GM18867 (cell line): ENCODE measurements around the gene CCDC12.
A peak's percentile ranks its signal among the peaks of the same experiment; 100 is the strongest.

ENCODE experiments used
- ATAC-seq: cut with Tn5 transposase; IDR thresholded peaks from one replicate; pipeline ENCODE4 v1.9.1; 2021; ENCODE audit warnings: mild to moderate bottlenecking, moderate library complexity; ENCODE audit not compliant: unreplicated experiment

Gene CCDC12

GRCh38 chr3:46997453-46998091, 21.0 kb upstream of the CCDC12 start:
- ATAC-seq: no peak

- no peak for ATAC-seq
These were observed 20.3 kb upstream of the CCDC12 start for GRCh38 chr3:46996689-46997452.

- ATAC-seq: no peak
These were observed 19.5 kb upstream of the CCDC12 start for GRCh38 chr3:46995901-46996562.

GRCh38 chr3:46994801-46995731, 18.5 kb upstream of the CCDC12 start:
- ATAC-seq: no peak

- no peak for ATAC-seq
These were observed 17.4 kb upstream of the CCDC12 start for GRCh38 chr3:46993986-46994385.

GRCh38 chr3:46993292-46993691, 16.7 kb upstream of the CCDC12 start:
- ATAC-seq: no peak

GRCh38 chr3:46992231-46992630, 15.7 kb upstream of the CCDC12 start:
- no peak for ATAC-seq

GRCh38 chr3:46991406-46992165, 15.0 kb upstream of the CCDC12 start:
- ATAC-seq: no peak

- ATAC-seq: peak; percentile 25
These were observed 14.2 kb upstream of the CCDC12 start for GRCh38 chr3:46990573-46991374.

GRCh38 chr3:46989146-46989810, 12.7 kb upstream of the CCDC12 start:
- ATAC-seq: no peak

- ATAC-seq: no peak
These were observed 12.1 kb upstream of the CCDC12 start for GRCh38 chr3:46988616-46989015.

- ATAC-seq: peak; percentile 76
These were observed 11.3 kb upstream of the CCDC12 start for GRCh38 chr3:46987743-46988401.

- ATAC-seq: no peak
These were observed 10.8 kb upstream of the CCDC12 start for GRCh38 chr3:46987319-46987742.

GRCh38 chr3:46986782-46987310, 10.3 kb upstream of the CCDC12 start:
- ATAC-seq: no peak

- no peak for ATAC-seq
These were observed 9.6 kb upstream of the CCDC12 start for GRCh38 chr3:46986055-46986730.

GRCh38 chr3:46985588-46985987, 9.0 kb upstream of the CCDC12 start:
- no peak for ATAC-seq
